ENCODE results near the gene STARD13.
A peak's percentile ranks its signal among the peaks of the same experiment; 100 is the strongest.

The STARD13 gene

GRCh38 chr13:33229446-33230177 lies 55.9 kb downstream of the STARD13 start:
- Histone ChIP-seq H3K36me3 (replicated peaks) (peaks cover 18% of the 10 kb centered on the region), H3K27ac (peak overlapping the region; percentile 84), H3K4me3 (ENCODE audit: low read depth, low read length) (no peak overlapping the region), H3K27me3 (replicated peaks) (no peaks in the 10 kb centered on the region)
- DNase-seq = no peak
- TF ChIP-seq, protein P1, sequence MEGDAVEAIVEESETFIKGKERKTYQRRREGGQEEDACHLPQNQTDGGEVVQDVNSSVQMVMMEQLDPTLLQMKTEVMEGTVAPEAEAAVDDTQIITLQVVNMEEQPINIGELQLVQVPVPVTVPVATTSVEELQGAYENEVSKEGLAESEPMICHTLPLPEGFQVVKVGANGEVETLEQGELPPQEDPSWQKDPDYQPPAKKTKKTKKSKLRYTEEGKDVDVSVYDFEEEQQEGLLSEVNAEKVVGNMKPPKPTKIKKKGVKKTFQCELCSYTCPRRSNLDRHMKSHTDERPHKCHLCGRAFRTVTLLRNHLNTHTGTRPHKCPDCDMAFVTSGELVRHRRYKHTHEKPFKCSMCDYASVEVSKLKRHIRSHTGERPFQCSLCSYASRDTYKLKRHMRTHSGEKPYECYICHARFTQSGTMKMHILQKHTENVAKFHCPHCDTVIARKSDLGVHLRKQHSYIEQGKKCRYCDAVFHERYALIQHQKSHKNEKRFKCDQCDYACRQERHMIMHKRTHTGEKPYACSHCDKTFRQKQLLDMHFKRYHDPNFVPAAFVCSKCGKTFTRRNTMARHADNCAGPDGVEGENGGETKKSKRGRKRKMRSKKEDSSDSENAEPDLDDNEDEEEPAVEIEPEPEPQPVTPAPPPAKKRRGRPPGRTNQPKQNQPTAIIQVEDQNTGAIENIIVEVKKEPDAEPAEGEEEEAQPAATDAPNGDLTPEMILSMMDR (IDR thresholded peaks at IDR 0.05; ENCODE audit: low read depth, low read length, missing control alignments) = no peak
- in situ Hi-C loops (cut with HindIII; ENCODE audit: low pct_ligation_motif_present, low sequenced_read_pairs) = no loop called here

DNA sequence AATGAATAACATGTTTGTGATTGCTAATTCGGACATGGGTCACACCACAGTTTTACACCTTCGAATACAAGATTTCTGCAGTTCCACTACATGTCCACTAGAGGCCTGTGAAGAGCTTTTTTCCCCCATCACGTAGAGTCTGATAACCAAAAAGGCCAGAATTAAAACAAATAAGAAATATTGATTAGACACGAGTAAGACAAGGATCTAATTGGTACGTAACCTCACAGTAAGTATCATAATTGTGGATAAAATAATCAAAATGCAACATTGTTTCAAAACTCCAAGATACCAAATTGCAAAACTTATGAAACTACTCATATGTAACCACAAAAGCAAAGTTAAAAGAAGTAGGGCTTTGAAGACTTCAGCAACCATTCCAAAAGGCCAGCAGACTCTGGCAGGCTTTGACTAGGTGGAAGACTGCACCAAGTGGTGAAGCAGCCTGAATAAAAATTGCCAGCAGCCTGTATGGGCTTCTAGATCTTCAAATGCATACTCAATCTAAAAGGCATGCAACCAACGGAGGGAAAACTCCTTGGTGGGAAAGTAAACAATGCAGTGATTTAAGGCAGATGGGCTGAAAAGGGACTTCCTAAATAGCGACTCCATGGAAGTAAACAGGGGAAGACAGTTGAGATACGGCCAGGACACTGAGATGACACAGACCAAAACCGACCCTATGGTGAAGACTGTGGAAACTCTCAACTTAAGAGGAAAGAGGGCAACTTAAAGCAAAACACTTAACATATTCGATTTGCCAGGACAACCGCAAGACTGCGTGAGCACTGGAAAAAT lies 56.7 kb downstream of the STARD13 start:
- no peaks in the 10 kb centered on the region for H3K27me3 ChIP-seq (replicated peaks)
- TF ChIP-seq, protein P1 (IDR thresholded peaks at IDR 0.05; ENCODE audit: low read depth, low read length, missing control alignments) = peak; percentile 82
- in situ Hi-C loops (cut with HindIII; ENCODE audit: low pct_ligation_motif_present, low sequenced_read_pairs) = no loop called here
- peak overlapping the region; percentile 13 for H3K4me3 ChIP-seq (ENCODE audit: low read depth, low read length)
- H3K36me3 ChIP-seq (replicated peaks) = peaks cover 18% of the 10 kb centered on the region
- peak overlapping the region; percentile 84 for H3K27ac ChIP-seq
- DNase-seq = peak; percentile 63

GRCh38 chr13:33227927-33228647 lies 57.5 kb downstream of the STARD13 start:
- TF ChIP-seq, protein P1 (IDR thresholded peaks at IDR 0.05; ENCODE audit: low read depth, low read length, missing control alignments) = no peak
- Histone ChIP-seq H3K27ac (peak overlapping the region; percentile 84), H3K36me3 (replicated peaks) (peaks cover 12% of the 10 kb centered on the region), H3K4me3 (ENCODE audit: low read depth, low read length) (no peak overlapping the region), H3K27me3 (replicated peaks) (no peaks in the 10 kb centered on the region)
- in situ Hi-C loops (cut with HindIII; ENCODE audit: low pct_ligation_motif_present, low sequenced_read_pairs) = no loop called here
- DNase-seq = no peak

GRCh38 chr13:33224686-33225085 lies 60.9 kb downstream of the STARD13 start:
- TF ChIP-seq, protein P1 (IDR thresholded peaks at IDR 0.05; ENCODE audit: low read depth, low read length, missing control alignments) = no peak
- peaks cover 10% of the 10 kb centered on the region for H3K36me3 ChIP-seq (replicated peaks)
- no peak overlapping the region for H3K27ac ChIP-seq
- H3K27me3 ChIP-seq (replicated peaks) = no peaks in the 10 kb centered on the region
- no peak for DNase-seq
- in situ Hi-C loops (cut with HindIII; ENCODE audit: low pct_ligation_motif_present, low sequenced_read_pairs) = no loop called here
- H3K4me3 ChIP-seq (ENCODE audit: low read depth, low read length) = no peak overlapping the region

GRCh38 chr13:33224191-33224590 lies 61.4 kb downstream of the STARD13 start:
- Histone ChIP-seq H3K4me3 (ENCODE audit: low read depth, low read length) (no peak overlapping the region), H3K27me3 (replicated peaks) (no peaks in the 10 kb centered on the region), H3K36me3 (replicated peaks) (peaks cover 10% of the 10 kb centered on the region), H3K27ac (no peak overlapping the region)
- DNase-seq = no peak
- TF ChIP-seq, protein P1 (IDR thresholded peaks at IDR 0.05; ENCODE audit: low read depth, low read length, missing control alignments) = no peak
- in situ Hi-C loops (cut with HindIII; ENCODE audit: low pct_ligation_motif_present, low sequenced_read_pairs) = no loop called here
